Measurements from ENCODE around the gene RPRM. TPM values are rescaled to one million over a fixed set of nuclear protein-coding genes. Genes with fewer than 3 reads are reported as not detected.
"Not testable (repeated sequence)": the region's sequence is repeated elsewhere in the genome, so short reads cannot be mapped to it uniquely, and the experiment has no call there.

Gene RPRM
- total RNA-seq = not detected

- peaks cover 6 to 10% of the 10 kb centered on the region in 2 donors for H3K4me1 Mint-ChIP-seq (ENCODE audit: low read depth in 2 of 2)
- H3K27me3 Mint-ChIP-seq = peaks cover 22 to 47% of the 10 kb centered on the region in 2 donors
- no peaks in the 10 kb centered on the region for H3K36me3 Mint-ChIP-seq
- H3K4me3 Mint-ChIP-seq = peak within 1 kb of the TSS; percentile 75
- ATAC-seq = peak; percentile 87 to 91
- DNase-seq (ENCODE audit: low spot score) = peak; percentile 68
- H3K9me3 Mint-ChIP-seq = no peaks in the 10 kb centered on the region
- H3K27ac Mint-ChIP-seq = no peak within 1 kb of the TSS
These were observed at the start of gene RPRM for GRCh38 chr2:153478289-153479261. Gene RPRM, minus strand, starts transcription at chr2:153478762. Its CDS starts 197 bp downstream, at chr2:153478565.

GRCh38 chr2:153519257-153519875, 40.8 kb upstream of the RPRM start:
- no peaks in the 10 kb centered on the region for H3K27me3 Mint-ChIP-seq
- no peak overlapping the region for H3K4me3 Mint-ChIP-seq
- DNase-seq (ENCODE audit: low spot score) = no peak
- no peaks in the 10 kb centered on the region for H3K4me1 Mint-ChIP-seq (ENCODE audit: low read depth in 2 of 2)
- no peak overlapping the region for H3K27ac Mint-ChIP-seq
- H3K36me3 Mint-ChIP-seq = no peaks in the 10 kb centered on the region
- ATAC-seq = no peak
- no peaks in the 10 kb centered on the region for H3K9me3 Mint-ChIP-seq

GRCh38 chr2:153512331-153512730, 33.8 kb upstream of the RPRM start:
- H3K36me3 Mint-ChIP-seq = no peaks in the 10 kb centered on the region
- H3K27ac Mint-ChIP-seq = no peak overlapping the region
- H3K9me3 Mint-ChIP-seq = peaks cover 6% of the 10 kb centered on the region
- H3K4me1 Mint-ChIP-seq (ENCODE audit: low read depth in 2 of 2) = no peaks in the 10 kb centered on the region
- ATAC-seq (no peak), DNase-seq (ENCODE audit: low spot score) (no peak)
- H3K4me3 Mint-ChIP-seq = no peak overlapping the region
- no peaks in the 10 kb centered on the region for H3K27me3 Mint-ChIP-seq

GRCh38 chr2:153510996-153511395, 32.4 kb upstream of the RPRM start:
- no peaks in the 10 kb centered on the region for H3K4me1 Mint-ChIP-seq (ENCODE audit: low read depth in 2 of 2)
- H3K4me3 Mint-ChIP-seq = no peak overlapping the region
- DNase-seq (ENCODE audit: low spot score) (no peak), ATAC-seq (no peak)
- no peaks in the 10 kb centered on the region for H3K27me3 Mint-ChIP-seq
- H3K36me3 Mint-ChIP-seq = no peaks in the 10 kb centered on the region
- peaks cover 14% of the 10 kb centered on the region for H3K9me3 Mint-ChIP-seq
- H3K27ac Mint-ChIP-seq = no peak overlapping the region

- Mint-ChIP-seq H3K27ac (no peak overlapping the region), H3K27me3 (no peaks in the 10 kb centered on the region), H3K9me3 (peaks cover 14% of the 10 kb centered on the region), H3K4me3 (no peak overlapping the region), H3K36me3 (no peaks in the 10 kb centered on the region), H3K4me1 (ENCODE audit: low read depth in 2 of 2) (no peaks in the 10 kb centered on the region)
- DNase-seq (ENCODE audit: low spot score) = no peak
- ATAC-seq = no peak
These were observed 30.6 kb upstream of the RPRM start for GRCh38 chr2:153509133-153509532.

GRCh38 chr2:153506499-153506898, 27.9 kb upstream of the RPRM start:
- ATAC-seq; H3K27ac Mint-ChIP-seq; H3K27me3 Mint-ChIP-seq; H3K4me1 Mint-ChIP-seq (ENCODE audit: low read depth in 2 of 2); H3K36me3 Mint-ChIP-seq; H3K4me3 Mint-ChIP-seq; DNase-seq (ENCODE audit: low spot score): not testable (repeated sequence)
- H3K9me3 Mint-ChIP-seq = peaks cover 14% of the 10 kb centered on the region

- ATAC-seq (no peak), DNase-seq (ENCODE audit: low spot score) (no peak)
- Mint-ChIP-seq H3K36me3 (no peaks in the 10 kb centered on the region), H3K4me1 (ENCODE audit: low read depth in 2 of 2) (no peaks in the 10 kb centered on the region), H3K27ac (no peak overlapping the region), H3K9me3 (no peaks in the 10 kb centered on the region), H3K4me3 (no peak overlapping the region), H3K27me3 (no peaks in the 10 kb centered on the region)
These were observed 20.9 kb upstream of the RPRM start for GRCh38 chr2:153499439-153499838.

GRCh38 chr2:153497938-153498629, 19.5 kb upstream of the RPRM start:
- DNase-seq (ENCODE audit: low spot score) = no peak
- Mint-ChIP-seq H3K4me1 (ENCODE audit: low read depth in 2 of 2) (no peaks in the 10 kb centered on the region), H3K27me3 (peaks cover under 1 to 1% of the 10 kb centered on the region in 2 donors), H3K4me3 (no peak overlapping the region), H3K36me3 (no peaks in the 10 kb centered on the region), H3K9me3 (peaks cover under 1% of the 10 kb centered on the region), H3K27ac (no peak overlapping the region)
- ATAC-seq = peak in 1 of 2 donors; percentile 48

GRCh38 chr2:153495725-153496124, 17.2 kb upstream of the RPRM start:
- DNase-seq (ENCODE audit: low spot score) (no peak), ATAC-seq (no peak)
- no peak overlapping the region for H3K4me3 Mint-ChIP-seq
- peaks cover 3% of the 10 kb centered on the region for H3K9me3 Mint-ChIP-seq
- H3K27ac Mint-ChIP-seq = no peak overlapping the region
- peaks cover 2 to 12% of the 10 kb centered on the region in 2 donors for H3K27me3 Mint-ChIP-seq
- no peaks in the 10 kb centered on the region for H3K36me3 Mint-ChIP-seq
- no peaks in the 10 kb centered on the region for H3K4me1 Mint-ChIP-seq (ENCODE audit: low read depth in 2 of 2)

GRCh38 chr2:153488072-153488471, 9.5 kb upstream of the RPRM start:
- Mint-ChIP-seq H3K4me1 (ENCODE audit: low read depth in 2 of 2) (no peaks in the 10 kb centered on the region), H3K9me3 (peaks cover 3% of the 10 kb centered on the region), H3K27me3 (peaks cover 4 to 16% of the 10 kb centered on the region in 2 donors), H3K4me3 (no peak overlapping the region), H3K36me3 (no peaks in the 10 kb centered on the region), H3K27ac (no peak overlapping the region)
- DNase-seq (ENCODE audit: low spot score) = no peak
- no peak for ATAC-seq

- ATAC-seq = no peak
- Mint-ChIP-seq H3K27ac (no peak overlapping the region), H3K4me3 (no peak overlapping the region), H3K9me3 (no peaks in the 10 kb centered on the region), H3K4me1 (ENCODE audit: low read depth in 2 of 2) (no peaks in the 10 kb centered on the region), H3K36me3 (no peaks in the 10 kb centered on the region), H3K27me3 (peaks cover 2 to 10% of the 10 kb centered on the region in 2 donors)
- DNase-seq (ENCODE audit: low spot score) = no peak
These were observed 8.9 kb upstream of the RPRM start for GRCh38 chr2:153487448-153487847.

- peaks cover 22 to 41% of the 10 kb centered on the region in 2 donors for H3K27me3 Mint-ChIP-seq
- H3K36me3 Mint-ChIP-seq = no peaks in the 10 kb centered on the region
- H3K4me3 Mint-ChIP-seq = no peak overlapping the region
- no peak for DNase-seq (ENCODE audit: low spot score)
- no peak for ATAC-seq
- no peaks in the 10 kb centered on the region for H3K9me3 Mint-ChIP-seq
- peaks cover 6 to 10% of the 10 kb centered on the region in 2 donors for H3K4me1 Mint-ChIP-seq (ENCODE audit: low read depth in 2 of 2)
- no peak overlapping the region for H3K27ac Mint-ChIP-seq
These were observed 1.0 kb upstream of the RPRM start for GRCh38 chr2:153479573-153479972.

- peaks cover 22 to 50% of the 10 kb centered on the region in 2 donors for H3K27me3 Mint-ChIP-seq
- H3K27ac Mint-ChIP-seq = no peak overlapping the region
- peak in 1 of 2 donors; percentile 6 for ATAC-seq
- H3K4me1 Mint-ChIP-seq (ENCODE audit: low read depth in 2 of 2) = peaks cover 6 to 10% of the 10 kb centered on the region in 2 donors
- no peak for DNase-seq (ENCODE audit: low spot score)
- no peaks in the 10 kb centered on the region for H3K9me3 Mint-ChIP-seq
- peak overlapping the region; percentile 75 for H3K4me3 Mint-ChIP-seq
- no peaks in the 10 kb centered on the region for H3K36me3 Mint-ChIP-seq
These were observed 800 bp downstream of the RPRM start for GRCh38 chr2:153477636-153478288.
